Prostate gland (tissue), 2 donors: Measurements from ENCODE around the gene MKRN2OS. TPM values are rescaled to one million over a fixed set of nuclear protein-coding genes. Genes with fewer than 3 reads are reported as not detected.
A peak's percentile ranks its signal among the peaks of the same experiment; 100 is the strongest.

Source experiments
- DNase-seq: peaks from one replicate; pipeline ENCODE4 v3.0.0-alpha.2; 2019; ENCODE audit warnings: low spot score
- H3K27ac ChIP-seq, 2 donors: fragments of 200-600 bp; sonication (generic); 2 replicates each; pipeline ENCODE4 v1.5.1; 2017 to 2019
- H3K27me3 ChIP-seq: fragments of 200-600 bp; sonication (generic); replicated peaks from 2 replicates; pipeline ENCODE4 v1.5.1; 2019; ENCODE audit not compliant: insufficient read depth
- H3K36me3 ChIP-seq, 2 donors: fragments of 200-600 bp; sonication (generic); 1 replicate in 1 of 2; 2 replicates in 1 of 2; pipeline versions ENCODE4 v1.5.1 to v1.8.1; 2017 to 2019
- H3K4me1 ChIP-seq: fragments of 200-600 bp; sonication (generic); replicated peaks from 2 replicates; pipeline ENCODE4 v1.5.1; 2019
- H3K4me3 ChIP-seq, 2 donors: fragments of 200-600 bp; sonication (generic); 2 replicates each; pipeline ENCODE4 v1.5.1; 2017 to 2019
- H3K9me3 ChIP-seq: fragments of 200-600 bp; sonication (generic); 2 replicates; pipeline ENCODE4 v1.5.1; 2017
- CTCF ChIP-seq, 4 experiments: fragments of 200-600 bp in 2 of 4; fragments of 450-650 bp in 2 of 4; sonication (generic) in 2 of 4; IDR thresholded peaks; 1 replicate in 3 of 4; 2 replicates in 1 of 4; pipeline ENCODE4 v1.5.1; 2016 to 2019; ENCODE audit warnings: antibody characterized with exemption in 4 of 4, mild to moderate bottlenecking in 2 of 4, moderate library complexity in 2 of 4
- POLR2A ChIP-seq: fragments of 450-650 bp; IDR thresholded peaks from one replicate; pipeline ENCODE4 v1.6.1; 2016; ENCODE audit warnings: antibody characterized with exemption, mild to moderate bottlenecking
- POLR2AphosphoS5 ChIP-seq: sonication (generic); formaldehyde crosslinking; IDR thresholded peaks from one replicate; pipeline ENCODE4 v1.6.1; 2017; ENCODE audit warnings: antibody characterized with exemption
- WGBS: methylation state at CpG from one replicate; pipeline ENCODE4 v1.1.5; 2018; 5-methylcytosine and 5-hydroxymethylcytosine counted together
- intact Hi-C: fragments of 100-400 bp; cut with DNase I; formaldehyde crosslinking; loops from one replicate; pipeline ENCODE4 v1.14.2; 2022
- total RNA-seq, 2 donors: library from RNA; depleted of rRNA; stranded (reverse); fragments of >200 nt; gene quantifications; one replicate each; pipeline ENCODE4 v1.1.0, GENCODE V29; 2016

Gene MKRN2OS
- total RNA-seq, 2 donors from 2014 or later, result 1.0 to 2.7 TPM

- Histone ChIP-seq H3K36me3 (no peaks in the 10 kb centered on the region), H3K4me1 (no peaks in the 10 kb centered on the region), H3K27ac (no peak overlapping the region), H3K27me3 (no peaks in the 10 kb centered on the region), H3K4me3 (no peak overlapping the region), H3K9me3 (no peaks in the 10 kb centered on the region)
- DNase-seq, result no peak
- intact Hi-C loops, result no loop called here
- WGBS, result 83% methylated on average over 5 of the region's 5 CpGs
- TF ChIP-seq POLR2AphosphoS5 (no peak), CTCF (IDR thresholded peaks at IDR 0.05) (no peak), POLR2A (no peak)
These were observed 15.3 kb upstream of the MKRN2OS start for GRCh38 chr3:12560505-12561190.

GRCh38 chr3:12559520-12559919 lies 14.2 kb upstream of the MKRN2OS start:
- H3K27me3 ChIP-seq, result no peaks in the 10 kb centered on the region
- no peak for TF ChIP-seq POLR2AphosphoS5
- no peak for TF ChIP-seq POLR2A
- TF ChIP-seq CTCF (IDR thresholded peaks at IDR 0.05), result no peak
- H3K27ac ChIP-seq, result no peak overlapping the region
- no peaks in the 10 kb centered on the region for H3K4me1 ChIP-seq
- WGBS, result 82% methylated on average over 3 of the region's 3 CpGs
- intact Hi-C loops, result loop anchor here (5.0 to 10.0 kb wide), 3 partner anchors 72 to 275 kb away; partner anchors contain the start of gene RAF1
- no peaks in the 10 kb centered on the region for H3K36me3 ChIP-seq
- no peaks in the 10 kb centered on the region for H3K9me3 ChIP-seq
- no peak for DNase-seq
- H3K4me3 ChIP-seq, result no peak overlapping the region

GRCh38 chr3:12558706-12559105 lies 13.4 kb upstream of the MKRN2OS start:
- TF ChIP-seq CTCF (IDR thresholded peaks at IDR 0.05) (no peak), POLR2AphosphoS5 (no peak), POLR2A (no peak)
- DNase-seq, result no peak
- Histone ChIP-seq H3K4me1 (peaks cover 2% of the 10 kb centered on the region), H3K27me3 (peaks cover 8% of the 10 kb centered on the region), H3K4me3 (no peak overlapping the region), H3K9me3 (no peaks in the 10 kb centered on the region), H3K27ac (no peak overlapping the region), H3K36me3 (no peaks in the 10 kb centered on the region)
- intact Hi-C loops, result loop anchor here (5.0 to 10.0 kb wide), 3 partner anchors 71 to 276 kb away; partner anchors contain the start of gene RAF1
- WGBS, result 56% methylated on average over 4 of the region's 4 CpGs

- H3K4me1 ChIP-seq, result peaks cover 4% of the 10 kb centered on the region
- H3K9me3 ChIP-seq, result no peaks in the 10 kb centered on the region
- TF ChIP-seq POLR2A (no peak), POLR2AphosphoS5 (no peak), CTCF (IDR thresholded peaks at IDR 0.05) (no peak)
- peak overlapping the region; percentile 90 for H3K27ac ChIP-seq
- peaks cover 12% of the 10 kb centered on the region for H3K27me3 ChIP-seq
- DNase-seq, result no peak
- H3K4me3 ChIP-seq, result peak overlapping the region; percentile 83 to 86
- intact Hi-C loops, result loop anchor here (5.0 to 10.0 kb wide), 3 partner anchors 70 to 277 kb away; partner anchors contain the start of gene RAF1
- no peaks in the 10 kb centered on the region for H3K36me3 ChIP-seq
- WGBS, result 1% methylated on average over 18 of the region's 18 CpGs
These were observed 12.3 kb upstream of the MKRN2OS start for GRCh38 chr3:12557473-12558100.
